Head of caudate nucleus (tissue), 42 donors: ENCODE measurements around the gene MMP15.

Source experiments
- DNase-seq, 42 donors: peaks; one replicate each; pipeline versions ENCODE4 v3.0.0 to v3.0.0-alpha.2; 2020 to 2021; ENCODE audit warnings: mixed read lengths in 7 of 42
- intact Hi-C: fragments of 100-400 bp; cut with DNase I; formaldehyde crosslinking; loops from one replicate; pipeline ENCODE4 v1.15.0; 2022

Gene MMP15

DNA sequence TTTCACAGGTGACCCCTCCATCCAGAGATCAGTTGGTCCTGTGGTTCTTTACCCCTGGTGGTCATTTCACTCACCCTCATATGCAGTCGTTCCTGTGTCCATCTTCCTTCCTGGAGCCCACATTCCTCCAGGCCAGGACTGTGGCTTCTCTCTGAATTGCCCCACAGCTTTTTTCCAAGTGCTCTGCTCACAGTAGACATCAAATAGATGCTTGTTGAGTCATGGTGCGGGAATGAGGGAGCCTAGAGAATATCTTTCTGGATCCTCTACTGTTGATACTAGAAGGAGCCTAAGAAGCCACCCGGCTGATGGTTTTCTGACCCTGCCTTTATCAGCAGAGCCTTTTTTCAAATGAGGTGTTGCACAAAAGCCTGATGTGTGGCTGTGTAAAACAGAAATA is 13.9 kb upstream of the MMP15 start:
- intact Hi-C loops: no loop called here
- DNase-seq: no peak

DNA sequence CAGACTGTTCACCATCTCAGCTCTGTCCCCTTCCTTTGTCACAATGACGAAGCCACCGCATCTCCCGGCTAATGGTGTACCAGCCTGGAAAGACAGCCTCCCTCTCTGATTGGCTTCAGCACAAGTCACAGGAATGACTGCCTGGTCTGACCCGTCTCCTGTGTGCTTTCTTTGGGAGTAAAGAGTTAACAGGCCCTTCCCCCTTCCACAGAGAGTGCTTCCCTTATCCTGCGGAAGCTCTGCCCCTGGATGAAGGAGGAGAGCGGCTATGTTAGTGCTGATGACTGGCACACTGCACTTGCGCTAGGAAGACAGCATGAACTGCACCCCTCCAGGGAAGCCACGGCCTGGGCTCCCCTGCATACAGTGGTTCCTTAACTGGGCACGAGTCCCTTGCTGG is 13.1 kb upstream of the MMP15 start:
- no peak for DNase-seq
- intact Hi-C loops: no loop called here

DNA sequence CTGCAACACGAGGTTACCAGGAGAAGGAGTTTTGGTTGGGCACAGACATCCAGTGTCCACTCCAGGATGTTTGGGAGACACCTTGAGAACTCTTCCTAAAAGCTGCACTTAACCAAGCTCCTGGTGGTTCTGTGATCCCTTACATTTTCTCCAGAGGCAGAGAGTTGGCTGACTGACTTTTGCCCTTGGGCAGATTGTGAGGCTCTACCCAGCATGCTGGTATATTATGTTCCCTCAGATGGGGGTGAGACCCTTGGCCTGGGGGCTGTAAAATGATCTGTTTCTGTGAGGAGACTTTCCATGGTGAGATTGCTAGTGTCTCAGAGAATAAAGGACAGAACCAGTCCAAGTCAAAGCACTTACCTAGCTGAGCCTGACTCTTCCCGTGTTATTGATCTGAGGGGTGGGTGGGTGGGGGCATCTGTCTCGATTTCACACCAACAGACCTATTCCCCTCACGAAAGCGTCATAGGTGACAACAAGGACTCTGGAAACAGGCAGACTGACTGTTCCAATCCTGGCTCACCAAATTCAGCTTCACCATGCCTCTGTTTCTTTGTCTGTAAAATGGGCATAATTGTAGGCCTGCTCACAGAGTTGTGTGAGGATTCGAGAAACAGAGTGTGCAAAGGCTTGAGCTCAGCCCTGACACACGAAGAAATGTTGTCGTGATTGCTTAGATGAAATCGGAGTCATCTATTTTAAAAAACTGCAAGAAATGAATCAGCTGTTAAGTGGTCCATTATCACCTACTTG is 12.2 kb upstream of the MMP15 start:
- intact Hi-C loops: no loop called here
- no peak for DNase-seq

DNA sequence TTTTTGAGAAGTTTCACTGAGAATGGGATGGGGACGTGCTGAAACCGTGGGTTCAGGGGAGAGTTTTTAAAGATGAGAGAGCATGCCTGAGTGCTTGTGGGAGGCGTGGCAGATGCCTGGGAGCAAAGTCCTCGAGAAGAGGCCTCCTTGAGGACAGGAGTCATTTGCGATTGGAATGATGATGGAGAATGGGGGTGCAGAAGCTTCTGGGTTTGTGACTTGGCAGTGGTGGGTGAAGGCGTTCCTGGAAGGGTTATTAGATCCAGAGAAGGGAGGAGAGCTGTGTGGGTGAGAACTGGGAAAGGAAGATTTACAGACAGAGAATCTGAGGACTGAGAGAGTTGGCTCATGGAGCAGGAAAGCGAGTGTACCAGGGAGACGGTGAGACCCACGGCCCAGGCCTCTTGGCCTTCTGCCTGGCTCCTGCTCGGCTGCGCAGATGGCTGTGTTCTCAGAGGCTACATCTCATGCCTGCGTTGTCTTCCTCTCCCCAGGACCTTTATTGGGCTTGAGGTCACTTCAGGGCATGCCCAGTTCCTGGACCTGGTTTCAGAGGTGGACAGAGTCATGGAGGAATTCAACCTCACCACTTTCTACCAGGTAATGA is 8.6 kb upstream of the MMP15 start:
- intact Hi-C loops: no loop called here
- peak in 11 of 42 donors; percentile 24 to 61 (median 45) for DNase-seq

DNA sequence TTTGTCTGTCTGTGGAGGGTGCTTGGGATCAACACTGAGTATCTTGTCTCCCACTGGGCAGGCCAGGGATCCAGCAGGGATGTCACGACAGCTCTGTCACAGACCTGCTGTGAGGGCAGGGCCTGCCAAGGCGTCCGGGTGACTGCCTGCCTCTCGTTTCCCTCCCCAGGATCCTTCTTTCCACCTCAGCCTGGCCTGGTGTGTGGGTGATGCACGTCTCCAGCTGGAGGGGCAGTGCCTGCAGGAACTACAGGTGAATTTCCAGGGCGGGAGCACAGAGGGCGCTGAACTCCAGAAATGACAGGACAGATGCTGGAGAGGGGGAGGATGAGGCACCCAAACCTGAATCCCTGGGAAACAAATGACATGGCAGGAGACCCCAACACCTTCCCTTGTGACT is 6.8 kb upstream of the MMP15 start:
- intact Hi-C loops: no loop called here
- no peak for DNase-seq

DNA sequence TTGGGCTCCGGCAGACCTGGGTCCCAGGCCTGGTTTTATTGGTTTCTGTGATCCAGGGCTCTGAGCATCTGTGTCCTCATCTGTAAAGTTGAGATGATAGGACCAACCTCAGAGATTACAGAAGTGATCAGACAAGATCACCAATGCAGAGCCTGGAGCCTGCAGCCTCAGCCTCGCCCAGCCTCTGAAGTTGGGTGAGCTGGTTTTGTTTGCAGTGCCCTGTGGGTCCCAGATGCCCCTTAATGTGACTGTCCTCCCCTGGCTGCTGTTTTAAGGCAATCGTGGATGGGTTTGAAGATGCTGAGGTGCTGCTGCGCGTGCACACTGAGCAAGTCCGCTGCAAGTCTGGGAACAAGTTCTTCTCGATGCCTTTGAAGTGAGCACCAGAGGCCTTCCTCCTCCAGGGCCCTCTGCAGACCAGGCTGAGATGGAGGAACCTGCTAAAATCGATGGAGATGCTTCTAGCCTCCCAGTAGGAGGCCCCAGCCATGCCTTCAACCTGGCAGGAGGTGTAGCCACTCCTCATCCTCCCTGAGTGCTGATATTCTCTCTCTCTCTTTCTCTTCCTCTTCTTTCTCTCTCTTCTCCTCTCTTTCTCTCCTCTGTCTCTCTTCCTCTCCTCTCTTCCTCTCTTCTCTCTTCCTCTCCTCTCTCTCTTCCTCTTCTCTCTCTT is 5.6 kb upstream of the MMP15 start:
- DNase-seq: no peak
- intact Hi-C loops: loop anchor here (5.0 to 10.0 kb wide), 2 partner anchors 102 to 175 kb away; partner anchors contain the start of gene CSNK2A2

DNA sequence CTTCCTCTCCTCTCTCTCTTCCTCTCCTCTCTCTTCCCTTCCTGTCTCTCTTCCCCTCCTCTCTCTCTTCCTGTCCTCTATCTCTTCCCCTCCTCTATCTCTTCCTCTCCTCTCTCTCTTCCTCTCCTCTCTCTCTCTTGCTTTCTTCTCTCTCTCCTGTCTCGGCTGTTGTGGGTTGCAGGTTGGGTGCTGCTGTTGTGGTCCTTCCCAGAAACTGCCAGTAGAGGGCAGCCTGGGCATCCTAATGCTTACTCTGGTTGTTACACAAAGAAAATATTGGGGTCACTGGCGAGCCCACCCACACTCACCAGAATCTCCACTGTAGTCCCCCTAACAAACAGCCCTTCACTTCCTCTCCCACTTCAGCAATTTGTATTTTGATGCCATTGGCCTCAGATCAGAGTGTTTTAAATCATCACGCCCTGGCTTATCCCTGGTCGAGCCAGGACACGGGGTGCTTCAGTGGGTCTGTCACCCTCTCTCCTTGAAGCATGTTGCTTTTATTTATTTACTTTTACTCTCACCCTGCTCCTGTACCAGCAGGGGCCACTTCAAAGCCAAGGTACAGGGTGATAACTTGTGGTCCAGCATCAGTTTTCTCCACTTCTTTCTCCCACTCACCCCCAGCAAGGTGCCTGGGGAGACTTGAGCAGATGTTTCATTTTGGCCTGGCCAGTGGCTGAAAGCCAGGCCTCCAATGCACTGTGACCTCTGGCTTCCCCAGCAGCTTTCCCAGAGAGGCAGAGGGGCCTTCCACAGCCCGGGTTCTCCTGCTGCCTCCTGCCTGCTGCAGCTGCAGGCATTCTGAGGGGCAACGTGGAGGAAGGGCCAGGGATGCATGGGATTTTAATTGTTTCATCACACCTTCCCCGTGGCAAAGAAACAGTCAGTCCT is 4.7 kb upstream of the MMP15 start:
- DNase-seq: peak; percentile 35 to 91 (median 80)
- intact Hi-C loops: loop anchor here (5.0 to 10.0 kb wide), 2 partner anchors 101 to 174 kb away; partner anchors contain the start of gene CSNK2A2

DNA sequence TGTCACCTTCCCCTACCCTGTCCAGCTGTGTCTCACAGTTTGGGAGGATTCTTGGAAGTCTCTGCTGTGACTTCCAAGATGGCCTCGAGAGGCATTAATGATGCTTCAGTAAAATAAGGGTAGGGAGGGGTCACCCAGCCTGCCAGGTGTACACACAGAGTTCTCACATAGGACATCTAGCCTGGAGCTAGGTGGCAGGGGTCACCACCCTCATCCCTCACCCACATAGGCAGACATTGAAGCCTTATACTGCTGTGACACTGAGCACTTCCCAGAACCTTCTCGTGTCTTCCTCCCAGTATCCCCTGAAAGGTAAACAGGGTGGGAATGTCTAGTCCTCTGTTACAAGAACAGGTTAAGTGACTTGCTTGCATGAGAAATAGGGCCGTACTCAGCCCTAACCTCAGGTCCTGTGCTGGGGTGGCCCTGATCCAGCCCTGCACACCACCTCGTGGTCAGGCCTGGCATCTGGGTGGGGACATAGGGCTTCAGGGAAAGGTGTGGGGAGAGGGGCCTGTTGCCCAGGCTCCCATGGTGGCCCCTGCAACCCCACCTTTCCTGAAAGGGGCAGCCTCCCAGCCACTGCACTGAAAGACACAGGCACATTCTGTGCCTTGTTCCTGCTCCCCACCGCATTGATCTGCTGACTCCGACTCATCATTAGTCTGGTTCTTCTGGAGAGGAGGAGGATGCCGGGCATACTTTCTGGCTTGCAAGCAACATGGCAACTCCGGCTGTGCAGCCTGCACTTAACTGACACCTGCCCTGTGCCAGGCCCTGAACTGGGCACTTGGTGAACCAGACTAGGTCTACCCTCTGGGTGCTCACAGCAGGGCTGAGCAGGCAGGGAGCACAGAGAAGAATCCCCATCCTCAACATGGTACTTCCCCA is 3.6 kb upstream of the MMP15 start:
- intact Hi-C loops: loop anchor here (5.0 to 10.0 kb wide), 2 partner anchors 100 to 173 kb away; partner anchors contain the start of gene CSNK2A2
- peak in 1 of 42 donors; percentile 25 for DNase-seq

DNA sequence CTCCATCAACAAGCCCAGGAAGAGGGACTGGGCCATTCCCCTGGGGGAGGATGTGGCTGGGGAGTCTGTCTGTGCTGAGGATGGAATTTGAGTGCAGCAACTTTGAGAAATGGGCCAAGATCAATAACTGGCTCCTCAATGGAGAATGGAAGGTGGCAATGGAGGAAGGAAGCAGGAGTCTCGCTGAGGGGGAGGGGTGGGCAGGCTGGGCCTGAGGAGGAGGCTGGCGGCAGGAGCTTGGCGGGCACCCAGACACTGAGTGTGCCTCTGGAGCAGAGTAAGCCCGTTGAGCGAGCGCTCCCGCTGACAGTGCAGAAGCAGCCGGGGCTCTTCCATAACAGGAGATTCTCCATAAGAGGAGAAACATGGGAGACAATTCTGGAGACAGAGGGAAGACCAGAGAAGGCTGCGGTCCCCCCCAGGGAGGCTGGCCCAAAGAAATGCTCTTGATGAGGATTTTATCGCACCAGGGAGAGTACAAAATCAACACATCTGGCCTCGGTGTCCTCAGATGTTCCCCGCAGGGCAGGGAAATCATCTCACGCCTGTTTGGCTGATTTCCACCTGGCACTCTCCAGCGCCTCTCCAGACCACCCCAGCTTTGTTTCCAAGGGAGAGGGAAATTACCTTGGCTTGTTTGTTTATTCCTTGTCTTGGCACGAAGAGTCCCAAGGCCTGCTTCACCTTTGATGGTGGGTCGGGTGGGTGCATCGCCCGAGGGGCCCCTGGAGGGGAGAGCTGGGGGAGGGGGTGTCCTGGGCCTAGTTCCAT is 2.8 kb upstream of the MMP15 start:
- intact Hi-C loops: loop anchor here (5.0 to 10.0 kb wide), 2 partner anchors 100 to 172 kb away; partner anchors contain the start of gene CSNK2A2
- DNase-seq: peak in 41 of 42 donors; percentile 31 to 87 (median 70)

DNA sequence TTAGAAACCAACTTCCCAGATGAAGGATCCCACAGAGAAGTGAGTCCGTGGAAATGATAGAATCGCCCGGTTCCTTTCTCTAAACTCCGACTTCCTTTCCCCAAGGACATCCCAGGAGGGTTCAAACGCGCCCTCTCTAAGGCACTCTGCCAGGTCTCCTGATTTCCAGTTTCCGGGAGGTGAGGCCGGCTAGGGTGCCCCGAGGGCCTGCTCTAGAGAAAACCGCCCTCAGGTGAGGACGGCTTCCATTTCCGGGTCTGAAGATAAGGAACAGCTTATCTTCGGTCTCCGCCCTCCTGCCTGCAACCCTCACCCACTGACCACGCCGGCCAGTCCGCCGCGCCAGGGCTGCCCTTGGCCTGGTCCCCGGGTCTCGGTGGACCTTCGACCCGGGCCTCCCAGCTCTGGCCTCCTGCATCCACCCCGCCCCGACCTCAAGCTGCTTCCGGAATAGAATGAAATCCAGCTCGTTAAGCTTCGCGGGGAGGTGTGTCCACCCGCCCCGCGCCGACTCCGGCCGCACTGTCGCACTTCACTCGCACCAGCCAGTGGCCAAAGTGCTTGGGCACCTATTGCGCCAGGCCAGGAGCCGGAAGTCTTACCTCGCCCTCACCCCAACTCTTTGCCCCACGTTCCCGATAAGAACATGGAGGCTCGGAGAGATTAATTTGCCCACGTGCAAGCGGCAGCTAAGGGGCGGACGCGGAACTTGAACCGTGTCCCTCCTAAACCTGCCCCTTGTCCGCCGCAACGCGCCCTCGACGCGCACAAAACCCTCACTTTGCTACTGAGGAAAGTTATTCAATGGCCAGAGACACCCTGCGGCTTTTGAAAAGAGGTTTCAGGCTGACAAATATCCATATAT is 836 bp upstream of the MMP15 start:
- intact Hi-C loops: loop anchor here (5.0 to 10.0 kb wide), 2 partner anchors 98 to 170 kb away; partner anchors contain the start of gene CSNK2A2
- no peak for DNase-seq

DNA sequence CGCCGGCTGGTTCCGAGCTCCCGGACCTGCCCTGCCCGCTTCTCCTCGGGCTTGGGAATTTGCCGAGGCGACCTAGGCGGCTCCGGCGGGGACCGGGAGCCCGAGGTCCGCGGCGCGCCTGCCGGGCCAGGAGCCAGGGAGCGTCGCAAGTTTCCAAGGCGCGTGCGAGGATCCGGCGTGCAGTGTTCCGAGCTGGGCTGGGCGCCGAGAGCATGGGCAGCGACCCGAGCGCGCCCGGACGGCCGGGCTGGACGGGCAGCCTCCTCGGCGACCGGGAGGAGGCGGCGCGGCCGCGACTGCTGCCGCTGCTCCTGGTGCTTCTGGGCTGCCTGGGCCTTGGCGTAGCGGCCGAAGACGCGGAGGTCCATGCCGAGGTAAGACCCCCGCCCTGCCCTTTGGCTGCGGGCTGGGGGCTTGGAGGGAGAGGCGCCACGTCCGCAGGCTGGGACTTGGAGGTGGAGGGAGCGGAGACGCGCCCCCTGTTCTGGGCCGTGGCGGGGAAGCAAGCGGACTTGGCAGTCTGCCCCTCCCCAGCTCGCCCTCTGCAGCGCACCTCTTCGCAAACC is 668 bp downstream of the MMP15 start:
- peak in 27 of 42 donors; percentile 22 to 71 (median 49) for DNase-seq
- intact Hi-C loops: loop anchor here (10.0 kb wide), 1 partner anchor 169 kb away; the partner anchor contains the start of gene CSNK2A2

DNA sequence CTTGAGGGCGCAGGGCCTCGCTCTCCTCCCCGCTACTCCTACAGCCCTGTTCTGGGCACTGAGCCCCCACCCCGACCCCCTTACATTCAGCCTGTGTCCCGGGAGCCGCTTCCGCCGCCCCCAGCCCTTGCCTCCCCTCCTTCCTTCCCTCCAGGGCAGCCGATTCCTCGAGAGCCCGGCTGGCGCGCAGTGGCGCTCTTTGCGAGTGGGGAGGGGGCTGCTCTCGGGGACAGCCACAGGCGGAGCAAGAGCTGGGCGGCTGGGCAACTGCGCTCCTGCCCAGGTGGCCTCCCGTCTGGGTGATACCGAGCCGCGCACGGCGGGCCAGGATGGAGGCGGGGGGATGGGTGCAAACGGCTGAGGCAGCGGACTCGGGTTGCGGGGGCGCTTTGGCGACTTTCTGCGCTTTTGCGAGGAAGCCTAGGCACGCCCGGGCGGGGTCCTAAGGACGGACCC is 1.2 kb downstream of the MMP15 start:
- intact Hi-C loops: loop anchor here (10.0 kb wide), 1 partner anchor 168 kb away; the partner anchor contains the start of gene CSNK2A2
- no peak for DNase-seq

DNA sequence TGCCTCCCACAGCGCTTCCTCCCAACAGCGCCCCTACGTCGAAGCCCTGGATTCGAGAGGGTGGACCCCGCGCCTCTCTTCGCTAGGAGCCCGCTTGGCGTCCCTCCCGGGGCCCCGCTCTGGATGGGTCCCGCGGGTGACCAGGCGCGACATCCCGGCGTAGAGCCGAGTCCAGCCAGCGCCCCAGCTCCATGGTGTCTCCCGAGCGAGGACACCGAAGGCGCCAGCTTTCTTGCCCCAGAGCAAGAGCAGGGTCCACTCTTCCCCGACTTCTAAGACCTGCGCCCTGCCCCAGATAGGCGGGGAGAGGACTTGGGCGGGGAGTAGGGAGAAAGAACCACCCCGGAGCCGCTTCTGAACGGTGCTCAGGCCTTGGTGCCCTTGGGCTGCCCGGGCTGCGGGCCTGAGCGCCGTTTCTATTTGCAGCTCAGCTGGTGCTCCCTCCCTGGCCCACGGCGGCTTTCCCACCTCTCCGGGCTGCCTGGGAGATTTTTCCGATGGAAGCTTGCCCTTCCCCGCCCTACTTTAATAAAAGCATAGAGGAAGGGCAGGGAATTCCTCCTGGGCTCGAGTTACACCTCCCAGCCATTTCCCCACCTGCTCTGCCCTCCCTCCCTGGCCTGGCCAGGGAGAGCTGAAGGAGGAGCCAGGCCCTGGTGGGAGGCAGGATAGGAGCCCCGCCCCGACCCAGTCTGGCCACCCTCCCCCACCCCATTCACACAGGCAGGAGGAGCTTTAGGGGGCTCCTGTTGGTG is 1.8 kb downstream of the MMP15 start:
- intact Hi-C loops: loop anchor here (10.0 kb wide), 1 partner anchor 167 kb away; the partner anchor contains the start of gene CSNK2A2
- DNase-seq: no peak

DNA sequence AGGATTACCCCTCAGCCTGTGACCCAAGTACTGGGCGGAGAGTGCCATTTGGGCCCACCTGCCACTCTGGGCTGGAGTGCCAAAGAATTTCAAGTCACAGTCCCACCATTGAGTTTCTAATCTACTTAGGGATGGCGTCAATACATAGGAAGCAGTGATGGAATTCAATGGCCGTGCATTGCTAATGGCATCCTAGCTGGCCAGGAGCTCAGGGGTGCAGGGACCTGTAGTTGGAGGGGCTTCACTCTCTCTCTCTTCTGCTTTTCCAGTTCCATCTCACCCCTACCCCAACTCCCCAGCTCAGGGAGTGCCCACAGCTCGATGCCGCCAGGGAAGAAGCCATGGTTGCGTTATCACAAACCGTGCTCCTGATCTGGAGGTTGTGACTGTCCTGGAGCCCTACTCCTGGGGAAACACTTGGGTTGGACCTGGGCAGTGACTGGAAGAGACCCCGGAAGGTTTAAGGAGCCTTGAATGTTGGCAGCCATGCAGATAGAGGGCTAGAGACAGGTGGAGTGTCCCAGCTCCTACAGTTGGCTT is 2.4 kb downstream of the MMP15 start:
- intact Hi-C loops: loop anchor here (10.0 kb wide), 1 partner anchor 167 kb away; the partner anchor contains the start of gene CSNK2A2
- DNase-seq: no peak
